Nephron progenitor cell (in vitro differentiated cells): ENCODE measurements around the gene EARS2.

Experiments used
- DNase-seq: peaks from one replicate; pipeline ENCODE4 v3.0.0; 2021
- H3K27ac Mint-ChIP-seq: 2 replicates; pipeline ENCODE4 v1.8.0; 2021; ENCODE audit warnings: mild to moderate bottlenecking, moderate library complexity, mixed read lengths
- H3K27me3 Mint-ChIP-seq: 2 replicates; pipeline ENCODE4 v1.8.0; 2021; ENCODE audit warnings: mild to moderate bottlenecking, low read depth, mixed read lengths; ENCODE audit not compliant: poor library complexity
- H3K36me3 Mint-ChIP-seq: 2 replicates; pipeline ENCODE4 v1.8.0; 2021; ENCODE audit warnings: low read depth, mixed read lengths
- H3K4me1 Mint-ChIP-seq: 2 replicates; pipeline ENCODE4 v1.8.0; 2021; ENCODE audit warnings: mixed read lengths
- H3K4me3 Mint-ChIP-seq: 2 replicates; pipeline ENCODE4 v1.8.0; 2021; ENCODE audit warnings: mild to moderate bottlenecking, moderate library complexity, mixed read lengths
- H3K9me3 Mint-ChIP-seq: 2 replicates; pipeline ENCODE4 v1.8.0; 2021; ENCODE audit warnings: mild to moderate bottlenecking, moderate library complexity, mixed read lengths
- CTCF ChIP-seq: fragments of 200-600 bp; sonication (generic); IDR thresholded peaks from 2 replicates; pipeline ENCODE4 v1.5.0; 2021; ENCODE audit warnings: antibody characterized with exemption

Gene EARS2

GRCh38 chr16:23579371-23579770 lies 22.2 kb upstream of the EARS2 start:
- TF ChIP-seq CTCF = no peak
- H3K36me3 Mint-ChIP-seq = peaks cover 51% of the 10 kb centered on the region
- peak overlapping the region; percentile 39 for H3K27ac Mint-ChIP-seq
- no peaks in the 10 kb centered on the region for H3K4me1 Mint-ChIP-seq
- H3K27me3 Mint-ChIP-seq = no peaks in the 10 kb centered on the region
- no peak overlapping the region for H3K4me3 Mint-ChIP-seq
- DNase-seq = no peak
- no peaks in the 10 kb centered on the region for H3K9me3 Mint-ChIP-seq

- no peaks in the 10 kb centered on the region for H3K9me3 Mint-ChIP-seq
- H3K27me3 Mint-ChIP-seq = no peaks in the 10 kb centered on the region
- no peak for TF ChIP-seq CTCF
- DNase-seq = no peak
- no peak overlapping the region for H3K4me3 Mint-ChIP-seq
- H3K4me1 Mint-ChIP-seq = no peaks in the 10 kb centered on the region
- peaks cover 48% of the 10 kb centered on the region for H3K36me3 Mint-ChIP-seq
- H3K27ac Mint-ChIP-seq = peak overlapping the region; percentile 60
These were observed 21.1 kb upstream of the EARS2 start for GRCh38 chr16:23578101-23578830.

GRCh38 chr16:23577493-23577892 lies 20.3 kb upstream of the EARS2 start:
- H3K27ac Mint-ChIP-seq = no peak overlapping the region
- no peaks in the 10 kb centered on the region for H3K27me3 Mint-ChIP-seq
- H3K4me1 Mint-ChIP-seq = no peaks in the 10 kb centered on the region
- H3K36me3 Mint-ChIP-seq = peaks cover 46% of the 10 kb centered on the region
- TF ChIP-seq CTCF = no peak
- H3K9me3 Mint-ChIP-seq = no peaks in the 10 kb centered on the region
- no peak overlapping the region for H3K4me3 Mint-ChIP-seq
- no peak for DNase-seq

- H3K27ac Mint-ChIP-seq = no peak overlapping the region
- H3K4me1 Mint-ChIP-seq = no peaks in the 10 kb centered on the region
- H3K4me3 Mint-ChIP-seq = no peak overlapping the region
- no peak for DNase-seq
- no peaks in the 10 kb centered on the region for H3K27me3 Mint-ChIP-seq
- no peak for TF ChIP-seq CTCF
- no peaks in the 10 kb centered on the region for H3K9me3 Mint-ChIP-seq
- H3K36me3 Mint-ChIP-seq = peaks cover 52% of the 10 kb centered on the region
These were observed 18.7 kb upstream of the EARS2 start for GRCh38 chr16:23575834-23576233.

GRCh38 chr16:23573817-23574216 lies 16.7 kb upstream of the EARS2 start:
- Mint-ChIP-seq H3K27me3 (peaks cover 3% of the 10 kb centered on the region), H3K27ac (no peak overlapping the region), H3K9me3 (no peaks in the 10 kb centered on the region), H3K36me3 (peaks cover 53% of the 10 kb centered on the region), H3K4me1 (no peaks in the 10 kb centered on the region), H3K4me3 (no peak overlapping the region)
- DNase-seq = no peak
- no peak for TF ChIP-seq CTCF

GRCh38 chr16:23572394-23572793 lies 15.2 kb upstream of the EARS2 start:
- H3K27ac Mint-ChIP-seq = no peak overlapping the region
- peaks cover 3% of the 10 kb centered on the region for H3K27me3 Mint-ChIP-seq
- H3K4me1 Mint-ChIP-seq = no peaks in the 10 kb centered on the region
- peaks cover 52% of the 10 kb centered on the region for H3K36me3 Mint-ChIP-seq
- no peak for DNase-seq
- H3K4me3 Mint-ChIP-seq = no peak overlapping the region
- TF ChIP-seq CTCF = no peak
- H3K9me3 Mint-ChIP-seq = no peaks in the 10 kb centered on the region
